DMS 273 (cell line): Measurements from ENCODE around the gene APAF1.

Experiments used
- DNase-seq: peaks from one replicate; lab custom pipeline; 2025; ENCODE audit not compliant: unreplicated experiment; lab: John Stamatoyannopoulos, UW

Gene APAF1

GRCh38 chr12:98721204-98721702 is 76.2 kb downstream of the APAF1 start:
- no peak for DNase-seq

GRCh38 chr12:98724384-98725155 is 79.5 kb downstream of the APAF1 start:
- no peak for DNase-seq

- DNase-seq: peak; percentile 3
These were observed 80.6 kb downstream of the APAF1 start for GRCh38 chr12:98725476-98726247.

GRCh38 chr12:98727196-98727595 is 82.1 kb downstream of the APAF1 start:
- no peak for DNase-seq

- no peak for DNase-seq
These were observed 85.3 kb downstream of the APAF1 start for GRCh38 chr12:98730412-98730811.

- no peak for DNase-seq
These were observed 88.7 kb downstream of the APAF1 start for GRCh38 chr12:98733667-98734350.

GRCh38 chr12:98735821-98736220 is 90.7 kb downstream of the APAF1 start:
- no peak for DNase-seq

GRCh38 chr12:98736352-98737321 is 91.5 kb downstream of the APAF1 start:
- DNase-seq: peak; percentile 47

GRCh38 chr12:98737322-98737712 is 92.2 kb downstream of the APAF1 start:
- DNase-seq: no peak

GRCh38 chr12:98738002-98738401 is 92.9 kb downstream of the APAF1 start:
- no peak for DNase-seq

- no peak for DNase-seq
These were observed 93.4 kb downstream of the APAF1 start for GRCh38 chr12:98738539-98738938.

- no peak for DNase-seq
These were observed 95.7 kb downstream of the APAF1 start for GRCh38 chr12:98740751-98741150.

- DNase-seq: no peak
These were observed 96.1 kb downstream of the APAF1 start for GRCh38 chr12:98741196-98741555.

- peak; percentile 2 for DNase-seq
These were observed 96.6 kb downstream of the APAF1 start for GRCh38 chr12:98741556-98742265.

- peak; percentile 25 for DNase-seq
These were observed 98.4 kb downstream of the APAF1 start for GRCh38 chr12:98743362-98743953.

GRCh38 chr12:98744680-98745079 is 99.6 kb downstream of the APAF1 start:
- DNase-seq: no peak

- DNase-seq: no peak
These were observed 100.7 kb downstream of the APAF1 start for GRCh38 chr12:98745578-98746391.

- no peak for DNase-seq
These were observed 103.4 kb downstream of the APAF1 start for GRCh38 chr12:98748463-98748862.

GRCh38 chr12:98750511-98750910 is 105.4 kb downstream of the APAF1 start:
- DNase-seq: peak; percentile 73
